HG03135 (cell line): ENCODE measurements around the gene AUH.

ENCODE experiments used
- ATAC-seq: cut with Tn5 transposase; IDR thresholded peaks from one replicate; pipeline ENCODE4 v1.9.1; 2021; ENCODE audit warnings: mild to moderate bottlenecking, moderate library complexity; ENCODE audit not compliant: unreplicated experiment

The AUH gene

DNA sequence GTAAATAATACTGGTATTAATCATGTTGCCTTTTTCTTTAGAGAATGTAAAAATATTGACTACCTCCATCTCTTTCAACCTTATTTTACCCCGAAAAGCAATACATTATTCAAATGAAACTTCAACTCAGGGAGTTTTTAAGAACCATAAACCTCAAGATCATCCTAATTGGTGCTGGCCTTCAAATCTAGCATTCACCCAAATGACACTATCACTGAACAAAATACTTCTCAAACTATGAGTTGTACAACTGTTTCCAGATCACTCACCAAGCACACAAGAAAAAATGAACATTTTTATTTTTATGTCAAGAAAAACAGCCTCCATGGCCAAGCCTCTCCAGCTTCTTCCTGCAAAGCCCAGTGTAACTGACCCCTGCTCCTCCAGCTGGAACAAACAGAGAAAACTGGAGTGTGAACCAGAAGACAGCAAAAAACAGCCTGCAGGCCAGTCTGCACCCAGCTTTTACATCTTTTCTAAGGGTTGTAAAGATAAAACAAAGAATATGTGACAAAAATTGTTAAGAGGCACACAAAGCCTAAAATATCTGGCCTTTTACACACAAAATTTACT is 21.2 kb downstream of the AUH start:
- ATAC-seq: no peak

DNA sequence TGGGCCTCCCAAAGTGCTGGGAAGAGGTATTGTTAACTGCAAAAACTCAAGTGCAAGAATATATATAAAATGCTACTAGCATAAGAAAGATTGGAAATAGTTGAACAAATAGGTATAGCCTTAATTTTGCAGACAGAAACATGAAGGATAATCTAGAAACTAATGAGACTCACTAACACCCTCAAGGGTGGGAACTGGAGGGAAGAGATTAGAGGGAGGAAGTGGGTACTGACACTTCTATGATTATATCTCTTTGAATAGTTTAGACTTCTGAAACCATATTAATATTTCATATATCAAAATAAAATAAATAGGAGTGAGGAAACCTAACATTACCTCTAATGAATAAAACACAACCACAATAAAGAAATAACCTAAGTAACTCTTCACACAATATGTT is 23.0 kb downstream of the AUH start:
- no peak for ATAC-seq

DNA sequence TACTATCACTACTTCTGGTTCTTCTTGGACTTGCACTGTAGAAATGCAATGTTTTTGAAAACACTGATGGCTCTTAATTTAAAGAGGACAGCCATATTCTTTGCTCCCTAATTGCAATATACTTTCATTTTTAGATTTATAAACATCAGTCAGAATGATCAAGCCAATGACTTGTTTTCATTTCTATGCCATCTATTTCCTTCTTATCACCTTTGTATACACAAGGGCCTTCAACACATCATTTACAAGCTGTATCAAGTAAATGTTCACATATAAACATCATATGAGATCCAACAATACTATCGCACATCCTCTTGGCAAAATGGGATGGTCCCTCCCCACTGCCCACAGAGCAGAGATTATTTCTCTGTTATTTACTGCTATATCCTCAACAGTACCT is 24.9 kb downstream of the AUH start:
- ATAC-seq: no peak

DNA sequence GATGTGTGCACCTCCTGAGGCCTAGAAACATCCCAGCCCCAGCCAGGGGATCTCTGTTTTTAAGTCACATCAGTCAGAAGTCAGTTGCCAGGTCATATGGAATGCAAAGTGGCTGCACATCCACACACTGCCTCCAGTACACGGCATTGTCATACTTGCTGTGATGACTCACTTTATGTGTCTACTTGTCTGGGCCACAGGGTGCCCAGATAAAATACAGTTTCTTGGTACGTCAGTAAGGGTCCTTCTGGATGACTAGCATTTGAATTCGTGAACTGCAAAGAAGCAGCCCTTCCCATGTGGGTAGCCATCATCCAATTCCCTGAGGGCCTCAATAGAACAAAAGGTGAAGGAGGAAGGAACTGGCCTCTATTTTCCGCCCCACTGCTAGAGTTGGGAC is 27.7 kb downstream of the AUH start:
- no peak for ATAC-seq

DNA sequence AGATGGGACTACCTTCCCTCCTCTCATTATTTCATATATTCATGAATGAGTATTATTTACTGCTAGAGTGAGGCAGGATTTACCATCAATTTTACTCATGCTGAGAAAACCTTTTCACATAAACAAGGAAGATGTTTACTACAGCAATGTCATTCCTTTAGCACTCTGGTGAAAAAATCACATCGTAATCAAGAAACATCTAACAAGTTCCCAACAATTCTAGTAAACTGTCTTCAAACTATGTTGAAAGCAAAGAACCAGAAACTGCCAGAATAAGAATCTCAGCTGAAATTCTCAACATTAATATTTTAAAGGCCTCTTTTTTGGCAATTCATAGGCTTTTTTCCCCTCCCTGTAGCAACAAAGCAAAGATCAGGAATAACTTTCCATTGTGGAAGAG is 28.2 kb downstream of the AUH start:
- ATAC-seq: no peak

DNA sequence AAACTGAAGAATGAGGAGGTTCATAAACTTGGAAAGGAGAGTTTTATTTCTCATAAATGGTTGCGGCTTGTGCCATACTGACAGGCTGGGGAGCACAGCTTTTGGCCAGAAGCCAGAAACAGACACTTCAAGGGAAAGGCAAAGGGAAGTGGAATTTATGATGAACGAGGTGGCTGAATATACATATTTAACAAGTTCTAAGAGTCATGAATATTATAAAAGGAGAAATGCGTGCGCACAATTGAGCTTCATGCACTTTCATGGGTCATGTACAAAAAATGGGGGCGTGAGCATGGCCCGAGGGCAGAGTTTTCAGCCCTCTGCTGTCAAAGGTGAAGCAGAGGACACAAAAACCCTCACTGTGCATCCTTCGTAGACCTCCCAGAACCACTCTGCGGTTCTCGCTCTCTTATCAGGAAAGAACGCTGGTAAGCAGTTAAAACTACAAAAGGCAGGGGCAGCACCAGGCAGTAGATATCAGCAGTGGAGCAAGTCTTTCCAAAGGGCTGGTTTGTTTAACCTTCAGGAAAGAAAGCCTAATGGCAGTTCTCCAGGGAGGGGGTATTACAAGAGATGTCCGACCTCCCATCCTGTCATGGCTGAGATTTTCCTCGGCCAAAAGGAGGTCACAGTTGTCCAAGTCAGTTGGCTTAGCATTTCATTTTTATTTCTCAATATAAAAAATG is 29.0 kb downstream of the AUH start:
- ATAC-seq: no peak

DNA sequence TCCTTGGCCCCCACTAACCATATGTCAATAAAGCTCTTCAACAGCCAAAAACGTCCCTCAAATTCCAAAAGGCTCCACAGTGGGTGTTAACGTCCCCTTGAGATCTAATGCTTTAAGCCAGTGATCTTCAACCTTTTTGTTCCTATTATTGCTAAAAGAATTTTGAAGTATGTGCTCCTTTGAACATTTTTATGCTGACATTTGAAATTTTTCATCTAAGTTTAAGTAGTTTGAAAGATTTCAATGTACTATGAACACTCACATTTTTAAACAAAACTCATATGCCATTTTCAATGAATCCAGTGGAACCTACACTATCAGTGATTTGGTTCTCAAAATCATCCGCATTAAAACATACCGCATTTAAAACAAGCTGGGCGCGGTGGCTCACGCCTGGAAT is 29.9 kb downstream of the AUH start:
- no peak for ATAC-seq

DNA sequence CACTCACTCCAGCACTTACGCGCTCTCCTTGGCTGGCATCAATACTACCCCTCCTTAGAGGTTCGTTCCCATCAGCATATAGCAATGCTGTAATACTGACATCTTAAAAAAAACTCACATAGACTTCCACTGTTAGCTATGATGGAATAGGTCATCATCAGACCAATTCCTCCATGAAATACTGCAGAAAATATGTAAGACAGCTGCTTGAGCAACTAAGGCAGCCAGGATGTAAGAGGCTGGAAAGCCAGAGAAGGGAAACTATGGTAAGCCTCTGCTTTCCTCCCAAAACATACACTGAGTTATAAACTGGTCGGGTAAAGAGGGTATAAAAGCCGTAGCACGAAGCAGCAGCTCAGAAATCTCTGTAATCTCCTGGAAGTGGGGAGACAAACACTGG is 33.5 kb downstream of the AUH start:
- no peak for ATAC-seq

DNA sequence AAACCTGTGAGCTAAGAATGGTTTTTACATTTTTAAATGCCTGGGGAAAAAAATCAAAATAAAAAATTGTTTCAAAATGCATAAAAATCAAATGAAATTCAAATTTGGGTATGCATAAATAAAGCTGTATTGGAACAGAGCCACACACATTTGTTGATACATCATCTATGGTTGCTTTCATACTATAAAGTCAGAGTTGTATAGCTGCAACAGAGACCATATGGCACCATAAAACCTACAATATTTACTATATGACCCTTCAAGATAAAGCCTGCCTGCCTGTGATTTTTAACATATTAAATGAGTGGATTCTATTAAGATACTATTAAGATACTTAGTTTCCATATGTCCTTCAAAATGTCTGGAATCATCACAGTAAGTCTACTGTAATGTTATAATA is 40.0 kb downstream of the AUH start:
- no peak for ATAC-seq

DNA sequence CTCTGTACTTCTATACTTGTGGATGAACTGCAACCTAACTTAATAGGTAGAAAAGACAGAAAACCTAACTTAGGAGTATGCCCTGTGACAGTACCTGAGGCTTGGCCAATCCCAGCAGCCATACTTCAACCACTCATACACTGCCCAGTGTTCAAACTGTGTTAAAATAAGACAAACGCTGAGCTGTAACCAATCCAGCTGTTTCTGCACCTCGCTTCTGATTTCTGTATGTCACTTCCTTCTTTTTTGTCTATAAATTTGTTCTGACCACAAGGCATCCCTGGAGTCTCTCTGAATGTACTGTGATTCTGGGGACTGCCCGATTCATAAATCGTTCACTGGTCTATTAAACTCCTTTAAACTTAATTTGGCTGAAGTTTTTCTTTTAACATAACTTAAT is 41.4 kb downstream of the AUH start:
- no peak for ATAC-seq

DNA sequence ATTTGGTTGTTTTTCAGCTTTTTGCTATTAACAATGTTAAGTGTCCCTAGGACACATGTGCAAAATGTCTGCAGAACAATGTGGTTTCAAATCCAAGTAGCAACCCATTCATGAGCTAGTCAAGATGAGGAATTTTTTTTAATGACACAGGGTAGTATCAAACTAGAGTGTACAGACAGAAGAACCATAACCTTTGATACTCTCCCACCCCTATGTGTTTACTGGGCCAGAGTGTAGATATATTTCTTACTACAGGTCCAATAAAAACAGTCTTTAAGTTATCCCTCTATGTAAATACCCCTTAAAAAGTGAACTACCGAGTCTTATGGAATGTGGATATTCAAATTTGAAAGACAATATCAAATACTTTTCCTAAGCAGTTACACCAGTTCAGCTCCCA is 45.6 kb downstream of the AUH start:
- no peak for ATAC-seq

DNA sequence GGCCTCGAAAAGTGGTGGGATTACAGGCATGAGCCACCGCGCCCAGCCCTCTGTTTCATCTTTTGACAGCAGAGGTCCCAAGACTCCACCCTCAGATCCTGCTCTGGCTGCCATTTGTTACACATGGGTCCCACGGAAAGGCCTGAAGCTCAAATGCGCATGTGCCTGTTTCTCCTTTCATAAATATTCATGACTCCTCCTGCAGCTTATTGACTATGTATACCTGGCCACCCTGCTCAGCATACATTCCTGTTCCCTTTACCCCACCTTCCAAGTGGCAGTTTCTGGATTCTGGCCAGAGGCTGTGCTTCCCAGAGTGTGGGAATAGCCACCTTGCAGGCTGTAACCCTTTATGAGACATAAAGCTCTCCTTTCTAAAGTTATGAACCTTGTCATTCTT is 46.5 kb downstream of the AUH start:
- no peak for ATAC-seq

DNA sequence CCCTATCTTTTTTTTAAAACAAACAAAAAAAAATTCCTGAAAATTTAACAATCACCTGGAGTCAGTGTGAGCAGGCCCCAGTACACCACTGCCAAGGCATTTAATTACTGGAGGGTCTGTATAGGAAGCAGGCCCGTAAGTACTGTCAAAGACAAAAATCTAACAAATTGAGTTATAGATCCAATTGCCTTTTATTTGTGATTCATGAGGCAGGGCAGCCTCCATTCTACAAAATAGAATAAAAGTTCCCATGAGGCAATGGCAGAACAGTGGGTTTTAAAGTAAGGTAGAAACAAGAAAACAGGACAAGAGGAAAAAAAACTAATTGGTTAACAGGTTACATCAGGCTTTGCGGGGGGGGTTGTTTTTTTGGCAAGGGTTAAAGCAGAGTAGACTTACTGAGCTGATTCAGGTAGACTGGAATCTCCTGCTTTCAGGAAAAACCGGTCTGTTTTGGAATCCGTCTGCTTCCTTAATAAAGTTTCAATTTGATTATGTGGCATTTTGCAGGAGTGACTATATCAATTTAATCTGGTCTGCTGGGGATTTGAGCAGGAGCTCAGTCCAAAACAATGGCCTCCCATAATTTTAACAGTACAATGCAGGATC is 48.9 kb downstream of the AUH start:
- no peak for ATAC-seq

DNA sequence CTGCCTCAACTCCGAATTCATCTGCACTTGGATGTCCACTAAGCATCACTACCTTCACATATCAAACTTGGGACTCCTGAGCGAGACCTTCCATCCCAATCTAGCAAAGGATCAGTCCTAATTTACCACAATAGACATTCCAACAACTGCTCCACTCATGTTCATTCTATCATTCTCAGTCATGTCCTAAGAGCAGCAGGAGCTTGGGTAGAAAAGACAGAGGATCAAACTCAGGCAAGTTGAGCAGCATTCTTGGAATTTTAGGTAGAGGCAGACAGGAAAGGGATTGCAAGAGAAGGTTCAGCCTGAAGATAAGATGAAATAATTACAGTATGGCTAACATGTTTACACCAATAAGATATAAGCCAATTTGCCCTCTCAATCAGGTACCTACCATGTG is 51.7 kb downstream of the AUH start:
- no peak for ATAC-seq

DNA sequence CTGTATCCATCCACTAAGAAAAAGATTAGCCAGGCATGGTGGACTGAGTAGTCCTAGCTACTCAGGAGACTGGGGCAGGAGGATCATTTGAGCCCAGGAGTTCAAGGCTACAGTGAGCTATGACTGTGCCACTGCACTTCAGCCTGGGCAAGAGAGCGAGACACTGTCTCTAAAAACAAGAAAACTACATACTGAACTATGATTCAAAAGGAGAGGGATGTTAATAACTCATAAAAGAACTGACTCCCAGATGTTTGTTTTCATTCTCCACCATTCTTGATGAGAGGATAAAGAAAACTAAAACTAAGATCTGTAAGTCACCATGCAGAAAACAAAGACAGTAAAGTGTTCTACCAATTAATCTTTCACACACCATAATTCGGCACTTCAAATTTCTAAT is 53.5 kb downstream of the AUH start:
- ATAC-seq: no peak

DNA sequence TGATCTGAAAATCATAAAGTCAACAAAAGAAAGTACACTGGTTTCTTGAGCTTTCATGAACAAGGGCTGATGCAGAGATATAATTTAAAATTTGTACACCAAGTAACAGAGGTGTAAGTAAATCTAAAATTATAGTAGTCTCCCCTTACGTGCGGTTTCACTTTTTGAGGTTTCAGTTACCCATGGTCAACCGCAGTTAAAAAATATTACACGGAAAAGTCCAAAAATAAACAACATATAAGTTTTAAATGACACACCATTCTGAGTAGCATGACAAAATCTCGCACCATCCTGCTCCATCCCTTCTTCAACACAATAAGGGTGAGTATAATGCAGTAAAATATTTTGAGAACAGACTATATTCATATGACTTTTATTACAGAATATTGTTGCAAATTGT is 54.4 kb downstream of the AUH start:
- ATAC-seq: no peak

DNA sequence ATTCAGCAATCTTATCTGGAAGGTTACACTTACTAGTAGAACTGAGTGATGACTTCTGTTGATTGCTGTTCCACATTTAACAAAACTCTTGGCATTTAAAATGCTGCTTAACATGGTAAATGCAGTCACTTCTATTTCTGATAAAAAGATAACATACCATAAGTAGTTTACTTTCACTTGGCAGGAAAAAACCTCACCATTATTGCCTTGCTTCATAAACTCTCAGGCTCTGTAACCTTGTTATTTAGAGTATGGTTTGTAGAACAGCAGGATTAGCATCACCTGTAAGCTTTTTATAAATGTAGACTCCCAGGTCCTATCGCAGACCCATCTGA is 55.5 kb downstream of the AUH start:
- ATAC-seq: no peak

DNA sequence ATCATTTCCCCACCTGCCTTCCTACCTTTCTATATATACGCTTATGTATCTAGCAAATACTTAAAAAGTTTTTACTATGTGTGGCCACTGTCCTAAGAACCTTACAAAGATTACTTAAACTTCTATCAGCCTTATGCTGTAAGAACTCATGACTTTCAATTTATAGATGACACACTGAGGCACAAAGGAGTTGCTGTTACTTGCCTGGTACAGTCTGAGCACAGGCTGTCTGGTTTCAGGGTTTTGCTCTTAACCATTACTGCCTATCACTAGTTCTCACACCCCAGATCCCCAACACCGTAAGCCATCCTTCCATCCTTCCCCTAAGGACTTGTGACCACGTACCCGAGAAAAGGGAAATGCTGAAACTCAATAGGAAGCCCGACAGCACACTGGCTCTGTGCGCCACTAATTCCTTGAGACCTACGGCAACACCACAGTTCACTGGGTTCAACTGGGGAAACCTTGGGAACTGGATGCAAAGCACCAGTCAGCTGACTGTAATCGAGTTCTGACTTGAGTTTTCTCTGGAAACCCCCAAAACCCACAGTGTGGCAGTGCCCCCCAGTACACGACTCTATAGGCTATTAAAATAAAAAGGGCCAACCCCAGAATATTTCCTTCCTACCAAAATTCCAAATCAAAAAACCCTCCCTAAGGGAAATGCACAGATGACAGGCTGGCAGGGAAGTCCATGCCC is 56.0 kb downstream of the AUH start:
- no peak for ATAC-seq

DNA sequence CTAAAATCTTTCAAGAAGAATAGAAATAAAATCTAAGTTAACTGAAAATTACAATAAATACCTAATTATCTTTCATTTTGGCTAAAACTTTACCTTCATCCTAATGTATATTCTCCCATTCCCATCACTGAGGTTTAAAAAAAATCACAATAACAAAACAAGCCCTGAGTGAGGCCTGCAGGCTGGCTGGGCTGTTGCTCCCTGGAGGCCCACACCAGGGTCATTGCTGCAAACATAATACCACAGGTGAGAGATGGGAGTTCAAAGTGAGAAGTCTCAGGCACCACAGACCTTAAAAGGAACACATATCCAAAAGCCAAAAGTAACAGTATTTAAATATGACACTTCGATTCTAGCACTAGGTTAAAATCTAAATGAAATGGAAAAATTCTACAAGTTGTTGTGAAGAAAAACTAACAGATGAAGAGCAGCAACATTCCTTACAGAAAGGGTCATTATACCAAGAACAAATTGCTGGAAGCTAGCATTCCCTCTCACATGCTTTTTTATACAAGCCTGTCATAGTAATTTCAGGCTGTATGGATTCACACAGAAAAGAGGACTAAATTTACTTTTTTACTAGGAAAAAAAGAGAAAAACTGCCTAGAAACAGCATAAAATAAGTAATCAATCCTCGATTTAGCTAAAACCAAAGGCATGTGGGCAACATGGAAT is 57.8 kb downstream of the AUH start:
- ATAC-seq: no peak

DNA sequence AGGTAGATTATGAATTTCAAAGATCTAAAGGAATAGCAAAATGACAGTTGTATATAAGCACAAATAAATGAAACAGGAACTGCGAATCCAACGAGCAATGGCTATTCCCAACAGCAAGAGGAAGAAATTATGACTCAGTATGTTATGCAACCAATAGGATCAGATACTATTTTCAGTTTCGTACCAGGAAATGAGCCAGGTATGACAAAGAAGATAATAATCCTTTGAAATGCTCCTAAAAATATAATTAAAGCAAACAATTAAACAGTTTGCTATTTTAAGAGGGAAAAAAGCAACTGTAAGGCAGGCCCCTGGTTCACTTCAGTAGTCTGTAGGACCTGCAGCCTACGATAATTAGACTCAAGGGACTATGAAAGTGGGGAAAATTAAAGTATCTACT is 58.9 kb downstream of the AUH start:
- no peak for ATAC-seq

DNA sequence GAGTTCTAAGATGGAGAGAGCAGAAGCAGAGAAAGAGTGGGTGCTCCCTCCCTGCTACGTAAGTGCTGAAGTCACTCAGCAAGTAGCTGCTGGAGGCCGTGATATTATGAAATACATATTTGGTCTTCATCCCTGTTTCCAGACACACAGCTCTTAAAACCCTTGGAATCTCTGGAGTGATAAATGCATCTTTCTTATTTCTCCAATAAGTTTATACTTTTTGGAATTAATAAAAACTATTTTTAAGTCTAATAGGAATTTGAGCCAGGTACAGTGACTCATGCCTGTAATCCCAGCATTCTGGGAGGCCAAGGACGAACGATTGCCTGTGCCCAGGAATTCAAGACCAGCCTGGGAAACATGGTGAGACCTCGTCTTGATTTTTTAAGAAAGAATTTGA is 60.6 kb downstream of the AUH start:
- no peak for ATAC-seq

DNA sequence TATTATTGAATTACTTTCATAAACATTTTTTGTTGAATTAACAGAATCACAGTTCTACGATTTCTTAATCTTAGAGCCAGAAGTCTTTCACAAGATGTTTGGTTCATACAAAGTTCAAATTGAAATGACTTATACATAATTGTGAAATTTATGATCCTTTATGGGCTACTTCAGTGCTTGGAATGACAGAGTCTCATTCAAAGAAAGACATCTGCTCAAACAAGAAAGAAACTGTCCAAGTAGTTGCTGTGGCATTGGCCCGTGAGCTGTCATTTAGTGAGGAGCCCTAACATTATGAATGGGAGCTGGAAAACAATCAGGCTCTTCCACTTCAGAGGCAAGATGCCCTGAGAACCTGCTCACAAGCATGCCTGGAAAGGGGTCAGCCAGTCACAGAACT is 63.4 kb downstream of the AUH start:
- no peak for ATAC-seq
